ENCODE data around the gene ULK4.

GRCh38 chr3:41464858-41465257 is 497.0 kb downstream of the ULK4 start:
- no peak for TF ChIP-seq CTCF (IDR thresholded peaks at IDR 0.05; ENCODE audit: borderline replicate concordance, extremely low read depth, low read length, poor library complexity, severe bottlenecking)
- no peak for TF ChIP-seq EZH2 (IDR thresholded peaks at IDR 0.05; ENCODE audit: borderline replicate concordance, low read depth, low read length, severe bottlenecking)

Data from DND-41 (cell line).